ENCODE measurements around the gene IZUMO2.

DNA sequence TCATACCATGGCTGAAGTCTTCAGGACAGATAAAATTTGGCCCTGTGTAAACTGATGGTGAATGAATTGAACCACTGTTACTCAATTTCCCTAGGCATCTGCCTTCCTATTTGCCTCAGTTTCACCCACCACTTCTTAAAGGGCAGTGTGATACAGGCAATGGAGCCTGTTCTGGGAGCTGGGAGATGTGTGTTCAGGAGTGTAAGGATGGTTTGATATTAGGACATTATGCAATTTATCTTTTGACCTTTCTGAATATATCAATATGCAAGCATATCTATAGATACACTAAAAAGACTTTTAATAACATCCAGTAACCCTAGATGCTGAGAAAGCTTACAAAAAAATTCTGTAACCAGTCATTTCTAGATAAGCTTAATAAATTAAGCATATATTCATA lies 14.6 kb downstream of the IZUMO2 start:
- TF ChIP-seq, protein P1, sequence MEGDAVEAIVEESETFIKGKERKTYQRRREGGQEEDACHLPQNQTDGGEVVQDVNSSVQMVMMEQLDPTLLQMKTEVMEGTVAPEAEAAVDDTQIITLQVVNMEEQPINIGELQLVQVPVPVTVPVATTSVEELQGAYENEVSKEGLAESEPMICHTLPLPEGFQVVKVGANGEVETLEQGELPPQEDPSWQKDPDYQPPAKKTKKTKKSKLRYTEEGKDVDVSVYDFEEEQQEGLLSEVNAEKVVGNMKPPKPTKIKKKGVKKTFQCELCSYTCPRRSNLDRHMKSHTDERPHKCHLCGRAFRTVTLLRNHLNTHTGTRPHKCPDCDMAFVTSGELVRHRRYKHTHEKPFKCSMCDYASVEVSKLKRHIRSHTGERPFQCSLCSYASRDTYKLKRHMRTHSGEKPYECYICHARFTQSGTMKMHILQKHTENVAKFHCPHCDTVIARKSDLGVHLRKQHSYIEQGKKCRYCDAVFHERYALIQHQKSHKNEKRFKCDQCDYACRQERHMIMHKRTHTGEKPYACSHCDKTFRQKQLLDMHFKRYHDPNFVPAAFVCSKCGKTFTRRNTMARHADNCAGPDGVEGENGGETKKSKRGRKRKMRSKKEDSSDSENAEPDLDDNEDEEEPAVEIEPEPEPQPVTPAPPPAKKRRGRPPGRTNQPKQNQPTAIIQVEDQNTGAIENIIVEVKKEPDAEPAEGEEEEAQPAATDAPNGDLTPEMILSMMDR (IDR thresholded peaks at IDR 0.05; ENCODE audit: poor library complexity) = no peak
- TF ChIP-seq EZH2phosphoT487 (IDR thresholded peaks at IDR 0.05; ENCODE audit: low read depth, severe bottlenecking, unreplicated experiment) = no peak

All from hepatocyte (in vitro differentiated cells).